ENCODE measurements around the gene MACO1. TPM values are rescaled to one million over a fixed set of nuclear protein-coding genes. Genes with fewer than 3 reads are reported as not detected.

Gene MACO1
- total and polyA plus RNA-seq, 9 of the 15 experiments (the other 6 are each of a cell fraction or from before 2014, with no cell fraction given), result 4.6 to 28.4 (median 21.7) TPM

DNA sequence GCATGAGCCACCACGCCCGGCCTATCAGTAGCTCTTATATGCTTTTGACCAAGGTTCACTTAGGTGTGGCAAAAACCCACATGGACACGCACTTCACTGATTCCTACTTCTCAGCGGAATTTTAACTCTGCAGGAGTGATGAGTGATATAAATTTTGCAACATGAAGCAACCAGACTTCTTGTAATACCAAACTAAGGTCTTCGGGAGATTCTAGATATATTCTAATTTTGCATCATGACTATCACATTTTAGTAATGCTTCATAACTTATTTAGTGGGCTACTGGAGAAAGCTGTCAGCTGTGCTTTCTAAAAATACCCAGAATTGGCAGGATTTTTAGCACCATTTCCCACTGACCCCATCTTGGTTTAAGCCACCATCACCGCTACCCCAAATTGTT lies 37.9 kb upstream of the MACO1 start:
- H3K79me2 ChIP-seq (ENCODE audit: control insufficient read depth, insufficient read depth, low read length), result no peaks in the 10 kb centered on the region
- no peak overlapping the region for H3K4me3 ChIP-seq
- no peak overlapping the region for H3K4me2 ChIP-seq (ENCODE audit: insufficient read depth, low read length)
- no peak for DNase-seq (ENCODE audit: extremely low read depth in 1 of 4, low spot score in 3 of 4)
- no peaks in the 10 kb centered on the region; a peak in 2 of 5 replicates for H3K4me1 ChIP-seq (replicated peaks in 1 of 2; ENCODE audit: control insufficient read depth in 2 of 2, insufficient read depth in 2 of 2, low read length in 2 of 2)
- no peaks in the 10 kb centered on the region for H4K20me1 ChIP-seq (replicated peaks; ENCODE audit: control insufficient read depth, insufficient read depth, low read length)
- BruUV-seq (replicated peaks), result no TSS peak
- intact Hi-C loops (cut with micrococcal nuclease) (loop anchor here (10.0 kb wide), 1 partner anchor 148 kb away; the partner anchor contains the start of gene RSRP1), in situ Hi-C loops (cut with MboI) (no loop called here)
- WGBS (ENCODE audit: insufficient coverage, low coverage, missing lambda C conversion rate), result 62% methylated on average over 6 of the region's 6 CpGs
- TF ChIP-seq ZNF277 (CRISPR knock-in tag; IDR thresholded peaks at IDR 0.05; ENCODE audit: borderline replicate concordance) (no peak), DEAF1 (CRISPR knock-in tag; IDR thresholded peaks at IDR 0.05) (no peak), PHF20 (IDR thresholded peaks at IDR 0.05; ENCODE audit: partially characterized antibody) (no peak), NR2F6 (CRISPR knock-in tag; IDR thresholded peaks at IDR 0.05) (no peak), U2AF2 (optimal IDR thresholded peaks at IDR 0.05; ENCODE audit: low read depth, low read length) (no peak), ZNF263 (CRISPR knock-in tag; IDR thresholded peaks at IDR 0.05; ENCODE audit: borderline replicate concordance) (no peak)
- TF ChIP-seq, protein P1, sequence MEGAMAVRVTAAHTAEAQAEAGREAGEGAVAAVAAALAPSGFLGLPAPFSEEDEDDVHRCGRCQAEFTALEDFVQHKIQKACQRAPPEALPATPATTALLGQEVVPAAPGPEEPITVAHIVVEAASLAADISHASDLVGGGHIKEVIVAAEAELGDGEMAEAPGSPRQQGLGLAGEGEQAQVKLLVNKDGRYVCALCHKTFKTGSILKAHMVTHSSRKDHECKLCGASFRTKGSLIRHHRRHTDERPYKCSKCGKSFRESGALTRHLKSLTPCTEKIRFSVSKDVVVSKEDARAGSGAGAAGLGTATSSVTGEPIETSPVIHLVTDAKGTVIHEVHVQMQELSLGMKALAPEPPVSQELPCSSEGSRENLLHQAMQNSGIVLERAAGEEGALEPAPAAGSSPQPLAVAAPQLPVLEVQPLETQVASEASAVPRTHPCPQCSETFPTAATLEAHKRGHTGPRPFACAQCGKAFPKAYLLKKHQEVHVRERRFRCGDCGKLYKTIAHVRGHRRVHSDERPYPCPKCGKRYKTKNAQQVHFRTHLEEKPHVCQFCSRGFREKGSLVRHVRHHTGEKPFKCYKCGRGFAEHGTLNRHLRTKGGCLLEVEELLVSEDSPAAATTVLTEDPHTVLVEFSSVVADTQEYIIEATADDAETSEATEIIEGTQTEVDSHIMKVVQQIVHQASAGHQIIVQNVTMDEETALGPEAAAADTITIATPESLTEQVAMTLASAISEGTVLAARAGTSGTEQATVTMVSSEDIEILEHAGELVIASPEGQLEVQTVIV (CRISPR knock-in tag; IDR thresholded peaks at IDR 0.05; ENCODE audit: borderline replicate concordance), result no peak
- H3K9me1 ChIP-seq (ENCODE audit: control insufficient read depth, insufficient read depth, low read length), result no peaks in the 10 kb centered on the region
- no peak overlapping the region for H3K9ac ChIP-seq (ENCODE audit: insufficient read depth in 1 of 2, low read depth in 2 of 2, low read length in 2 of 2)
- no peaks in the 10 kb centered on the region for H3K27me3 ChIP-seq (ENCODE audit: control insufficient read depth in 2 of 2, insufficient read depth in 2 of 2, low read length in 2 of 2)
- no peak for FAIRE-seq
- POLR2A ChIA-PET, result interaction anchor here (0.7 kb wide), 1 partner anchor 454 kb away, joined by 3 read pairs; no protein-coding TSS in a partner anchor
- ATAC-seq, result no peak
- peaks cover 3% of the 10 kb centered on the region; the same call in 1 of the 3 replicates for H3K36me3 ChIP-seq (ENCODE audit: control insufficient read depth, insufficient read depth, low read length)
- CTCF ChIA-PET (ENCODE audit: low intra/inter-chr PET ratio), result no interaction called here
- no peak overlapping the region for H2AFZ ChIP-seq (ENCODE audit: low read depth, low read length)
- H3K9me3 ChIP-seq (replicated peaks; ENCODE audit: control insufficient read depth, insufficient read depth, low read depth, low read length), result no peaks in the 10 kb centered on the region
- H3K27ac ChIP-seq (ENCODE audit: extremely low read depth, low read depth, low read length), result no peak overlapping the region

Data from K562 (cell line).